GM12875 (cell line): ENCODE results near the gene ST7L.

Experiments used
- H3K4me3 ChIP-seq: one replicate; pipeline ENCODE4 v1.5.1; 2011; ENCODE audit warnings: low read depth, low read length, control low read depth
- TF ChIP-seq, protein P1 (sequence below): IDR thresholded peaks from 2 replicates; pipeline ENCODE4 v1.5.1; 2011; ENCODE audit warnings: low read depth, mild to moderate bottlenecking, control low read depth, inconsistent platforms, low read length, moderate library complexity, borderline replicate concordance; ENCODE audit not compliant: insufficient read depth

ST7L gene

DNA sequence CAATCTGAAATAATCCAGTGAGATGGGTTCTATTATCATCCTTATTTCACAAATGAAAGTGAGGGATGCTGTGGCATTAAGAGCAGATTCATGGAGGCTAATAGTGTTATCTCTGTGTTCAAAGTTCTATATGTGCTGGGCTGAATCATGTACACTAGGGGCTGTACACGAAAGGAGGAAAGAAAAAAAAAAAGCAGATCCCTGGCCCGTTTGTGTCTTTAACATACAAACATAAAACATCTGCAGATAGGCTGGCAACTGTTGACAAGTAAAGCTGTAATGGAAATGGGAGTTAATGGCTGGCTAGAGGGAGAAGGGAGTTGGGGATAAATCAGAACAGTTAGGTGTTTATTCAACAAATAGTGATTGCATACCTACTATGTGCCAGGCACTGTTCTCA is 107.0 kb downstream of the ST7L start:
- TF ChIP-seq, protein P1, sequence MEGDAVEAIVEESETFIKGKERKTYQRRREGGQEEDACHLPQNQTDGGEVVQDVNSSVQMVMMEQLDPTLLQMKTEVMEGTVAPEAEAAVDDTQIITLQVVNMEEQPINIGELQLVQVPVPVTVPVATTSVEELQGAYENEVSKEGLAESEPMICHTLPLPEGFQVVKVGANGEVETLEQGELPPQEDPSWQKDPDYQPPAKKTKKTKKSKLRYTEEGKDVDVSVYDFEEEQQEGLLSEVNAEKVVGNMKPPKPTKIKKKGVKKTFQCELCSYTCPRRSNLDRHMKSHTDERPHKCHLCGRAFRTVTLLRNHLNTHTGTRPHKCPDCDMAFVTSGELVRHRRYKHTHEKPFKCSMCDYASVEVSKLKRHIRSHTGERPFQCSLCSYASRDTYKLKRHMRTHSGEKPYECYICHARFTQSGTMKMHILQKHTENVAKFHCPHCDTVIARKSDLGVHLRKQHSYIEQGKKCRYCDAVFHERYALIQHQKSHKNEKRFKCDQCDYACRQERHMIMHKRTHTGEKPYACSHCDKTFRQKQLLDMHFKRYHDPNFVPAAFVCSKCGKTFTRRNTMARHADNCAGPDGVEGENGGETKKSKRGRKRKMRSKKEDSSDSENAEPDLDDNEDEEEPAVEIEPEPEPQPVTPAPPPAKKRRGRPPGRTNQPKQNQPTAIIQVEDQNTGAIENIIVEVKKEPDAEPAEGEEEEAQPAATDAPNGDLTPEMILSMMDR: no peak
- H3K4me3 ChIP-seq: no peak overlapping the region

DNA sequence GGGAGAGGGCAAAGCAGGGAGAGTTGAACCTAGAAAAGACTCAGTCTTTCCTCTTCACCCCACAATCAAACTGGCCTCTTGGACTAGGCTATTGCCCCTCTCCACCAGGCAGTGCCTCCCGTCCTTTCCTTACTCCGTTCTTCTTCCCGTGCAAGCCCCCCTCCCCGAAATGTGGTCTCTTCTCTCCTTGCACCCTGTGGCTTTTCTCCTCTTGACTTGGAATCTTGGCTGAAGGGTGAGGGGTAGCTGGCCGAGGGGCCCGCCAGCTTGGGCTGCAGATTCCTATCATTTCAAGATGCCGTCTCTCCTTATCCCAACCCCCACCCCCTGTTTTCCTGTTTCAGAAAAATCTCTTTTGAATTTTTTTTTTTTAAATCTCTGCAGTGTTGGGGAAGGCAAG is 108.6 kb downstream of the ST7L start:
- no peak overlapping the region for H3K4me3 ChIP-seq
- TF ChIP-seq, protein P1: no peak

DNA sequence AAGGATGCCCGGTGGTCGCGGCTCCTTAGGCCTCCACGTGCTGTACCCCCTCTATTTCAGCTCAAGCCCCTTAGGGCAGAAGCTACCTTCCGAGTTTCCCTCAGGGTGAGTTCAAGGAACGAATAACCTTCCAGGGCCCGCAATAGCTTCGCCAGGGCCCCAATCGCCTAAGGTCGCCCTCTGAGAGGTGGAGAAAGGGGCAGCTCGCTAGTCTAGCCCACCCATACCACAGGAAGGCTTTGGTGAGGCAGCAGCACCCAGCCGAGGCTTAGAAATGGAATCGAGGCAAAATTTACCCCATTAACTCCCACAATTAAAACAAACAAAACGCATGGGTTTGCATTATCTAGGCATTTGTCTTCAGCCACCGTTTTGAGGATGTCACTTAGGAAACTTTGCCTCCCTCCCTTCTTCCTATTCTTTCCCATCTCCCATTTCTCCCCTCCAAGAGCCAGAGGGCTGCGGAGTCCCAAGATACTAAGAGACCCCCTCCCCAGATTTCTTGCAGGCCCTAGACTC is 109.2 kb downstream of the ST7L start:
- no peak overlapping the region for H3K4me3 ChIP-seq
- TF ChIP-seq, protein P1: no peak

DNA sequence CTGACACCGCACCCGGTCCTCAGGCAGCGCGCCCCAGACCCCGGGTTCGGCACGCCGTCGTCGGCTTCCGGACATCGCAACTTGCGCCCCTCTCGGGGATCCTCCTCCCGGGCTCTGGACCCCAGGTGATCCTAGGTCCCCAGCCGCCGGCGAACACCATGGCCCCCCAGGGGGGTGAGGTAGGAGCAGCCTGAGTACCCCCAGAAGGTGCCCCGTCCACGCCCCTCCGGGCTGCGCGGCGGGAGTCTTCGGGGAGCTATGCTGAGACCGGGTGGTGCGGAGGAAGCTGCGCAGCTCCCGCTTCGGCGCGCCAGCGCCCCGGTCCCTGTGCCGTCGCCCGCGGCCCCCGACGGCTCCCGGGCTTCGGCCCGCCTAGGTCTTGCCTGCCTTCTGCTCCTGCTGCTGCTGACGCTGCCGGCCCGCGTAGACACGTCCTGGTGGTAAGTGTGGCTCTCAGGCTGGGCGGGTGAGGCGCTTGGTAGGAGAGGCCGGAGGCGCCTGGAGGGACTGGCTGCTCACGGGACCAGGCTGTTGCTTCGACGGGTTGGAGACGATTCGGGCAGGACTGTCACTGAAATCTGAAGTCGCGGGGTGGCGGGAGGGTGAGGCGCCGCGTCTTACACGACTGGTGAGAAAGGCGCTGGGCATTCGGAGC is 109.8 kb downstream of the ST7L start:
- H3K4me3 ChIP-seq: peak overlapping the region; percentile 50
- TF ChIP-seq, protein P1: no peak

DNA sequence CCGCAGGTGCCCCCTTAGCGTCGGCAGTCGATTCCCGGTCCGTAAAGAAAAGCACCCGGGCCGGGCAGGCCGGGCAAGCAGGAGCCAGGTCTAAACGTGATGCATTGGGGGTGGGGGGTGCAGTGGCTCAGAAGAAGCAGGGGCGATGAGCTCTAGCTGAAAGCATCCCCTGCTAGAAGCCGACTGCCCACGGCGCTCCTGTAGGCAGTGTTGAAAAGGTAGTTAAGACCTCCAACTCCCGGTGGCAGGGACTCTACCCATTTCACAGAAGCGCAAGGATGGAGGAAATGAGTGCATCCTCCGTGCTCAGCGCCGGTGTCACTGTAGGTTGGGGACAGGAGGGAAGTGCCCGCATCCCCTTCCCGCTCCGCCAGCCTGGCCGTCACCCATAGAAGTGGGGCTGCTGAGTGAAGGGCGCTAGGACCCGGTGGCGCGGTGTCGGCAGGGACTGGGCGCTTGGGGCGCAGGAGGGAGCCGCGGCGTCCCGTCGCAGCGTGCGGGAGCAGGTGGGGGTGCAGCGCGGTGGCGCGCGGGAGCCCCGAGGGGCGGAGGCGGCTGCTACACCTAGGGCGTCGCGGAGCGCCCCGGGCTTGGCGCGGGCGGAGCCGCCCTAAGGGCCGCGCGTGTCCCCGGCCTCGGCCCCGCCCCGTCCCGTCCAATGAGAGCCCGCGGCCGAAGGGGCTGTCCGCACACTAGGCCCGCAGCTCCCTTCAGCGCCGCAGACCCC is 110.5 kb downstream of the ST7L start, which contains the start of gene WNT2B:
Gene WNT2B, plus strand, starts transcription at position 688 of the 727 bp plus-strand sequence. CDS start 298 bp downstream, outside the sequence.
- TF ChIP-seq, protein P1: no peak
- peak within 1 kb of the TSS; percentile 50 for H3K4me3 ChIP-seq

DNA sequence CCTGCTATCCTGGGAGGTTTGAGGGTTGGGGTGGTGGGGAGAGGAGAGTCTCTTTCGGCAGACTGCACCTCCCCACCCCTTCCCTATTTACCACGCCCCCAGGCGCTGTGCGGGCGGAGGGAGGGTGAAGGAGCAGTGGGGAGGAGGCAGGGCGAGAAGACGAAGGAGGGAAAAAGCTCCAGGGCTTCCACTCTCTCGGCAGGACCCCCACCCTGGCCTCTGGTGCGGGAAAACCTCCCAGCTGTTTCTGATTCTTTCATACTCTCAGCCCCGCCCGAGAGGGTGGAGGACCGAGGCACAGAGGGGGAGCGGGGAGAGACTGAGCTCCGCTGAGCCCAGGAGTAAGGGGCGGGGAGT is 111.0 kb downstream of the ST7L start:
- TF ChIP-seq, protein P1: no peak
- peak overlapping the region; percentile 50 for H3K4me3 ChIP-seq
